ENCODE results near the gene ADAMTSL3.
"Not testable (repeated sequence)": the region's sequence is repeated elsewhere in the genome, so short reads cannot be mapped to it uniquely, and the experiment has no call there.

Gene ADAMTSL3

GRCh38 chr15:84086071-84086470 is 432.1 kb downstream of the ADAMTSL3 start:
- H3K4me3 ChIP-seq (ENCODE audit: low read depth in 1 of 2, low read length in 2 of 2); H3K27me3 ChIP-seq (ENCODE audit: low read depth, low read length); H3K27ac ChIP-seq (ENCODE audit: low read length); H3K4me1 ChIP-seq (ENCODE audit: control insufficient read depth in 1 of 2, insufficient read depth in 2 of 2, low read length in 2 of 2); H3K9me3 ChIP-seq (ENCODE audit: control insufficient read depth in 1 of 2, low read length in 2 of 2); H3K36me3 ChIP-seq (ENCODE audit: control insufficient read depth in 1 of 2, insufficient read depth in 2 of 2, low read length in 2 of 2): not testable (repeated sequence)

Data from muscle layer of duodenum (tissue), 2 donors.